Activated CD4-positive, alpha-beta T cell treated with anti-CD3 and anti-CD28 coated beads, Interleukin-2, amount 50 U/mL, for 48 hours (primary cell): Measurements from ENCODE around the gene GFPT2.

Source experiments
- DNase-seq, 2 experiments: peaks; one replicate each; pipeline ENCODE4 v3.0.0-alpha.2; 2020

The GFPT2 gene

DNA sequence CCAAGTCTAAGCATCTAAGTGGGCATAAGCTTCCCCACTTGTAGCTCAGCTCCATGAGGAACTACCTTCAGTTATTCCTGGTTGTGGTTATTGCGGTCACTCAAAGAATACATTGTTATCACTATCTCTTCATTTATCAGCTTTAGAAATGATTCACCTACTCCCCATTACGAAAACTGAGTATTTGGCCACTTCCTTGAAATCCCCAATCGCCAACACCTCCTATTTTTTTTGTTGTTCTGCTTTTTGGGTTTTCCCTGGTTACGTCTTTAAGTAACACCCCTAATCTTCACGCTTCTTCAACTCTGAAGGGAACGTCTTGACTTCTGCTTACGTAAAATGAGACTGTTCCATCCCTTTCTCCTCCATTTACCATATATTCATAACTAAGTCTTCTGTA is 81.9 kb downstream of the GFPT2 start:
- no peak for DNase-seq

DNA sequence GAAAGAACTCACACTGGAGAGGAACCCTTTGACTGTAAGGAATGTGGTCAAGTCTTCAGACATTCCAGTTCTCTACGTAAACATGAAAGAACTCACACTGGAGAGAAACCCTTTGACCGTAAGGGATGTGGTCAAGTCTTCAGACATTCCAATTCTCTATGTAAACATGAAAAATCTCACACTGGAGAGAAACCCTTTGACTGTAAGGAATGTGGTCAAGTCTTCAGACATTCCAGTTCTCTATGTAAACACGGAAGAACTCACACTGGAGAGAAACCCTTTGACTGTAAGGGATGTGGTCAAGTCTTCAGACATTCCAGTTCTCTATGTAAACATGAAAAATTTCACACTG is 93.9 kb downstream of the GFPT2 start:
- no peak for DNase-seq

DNA sequence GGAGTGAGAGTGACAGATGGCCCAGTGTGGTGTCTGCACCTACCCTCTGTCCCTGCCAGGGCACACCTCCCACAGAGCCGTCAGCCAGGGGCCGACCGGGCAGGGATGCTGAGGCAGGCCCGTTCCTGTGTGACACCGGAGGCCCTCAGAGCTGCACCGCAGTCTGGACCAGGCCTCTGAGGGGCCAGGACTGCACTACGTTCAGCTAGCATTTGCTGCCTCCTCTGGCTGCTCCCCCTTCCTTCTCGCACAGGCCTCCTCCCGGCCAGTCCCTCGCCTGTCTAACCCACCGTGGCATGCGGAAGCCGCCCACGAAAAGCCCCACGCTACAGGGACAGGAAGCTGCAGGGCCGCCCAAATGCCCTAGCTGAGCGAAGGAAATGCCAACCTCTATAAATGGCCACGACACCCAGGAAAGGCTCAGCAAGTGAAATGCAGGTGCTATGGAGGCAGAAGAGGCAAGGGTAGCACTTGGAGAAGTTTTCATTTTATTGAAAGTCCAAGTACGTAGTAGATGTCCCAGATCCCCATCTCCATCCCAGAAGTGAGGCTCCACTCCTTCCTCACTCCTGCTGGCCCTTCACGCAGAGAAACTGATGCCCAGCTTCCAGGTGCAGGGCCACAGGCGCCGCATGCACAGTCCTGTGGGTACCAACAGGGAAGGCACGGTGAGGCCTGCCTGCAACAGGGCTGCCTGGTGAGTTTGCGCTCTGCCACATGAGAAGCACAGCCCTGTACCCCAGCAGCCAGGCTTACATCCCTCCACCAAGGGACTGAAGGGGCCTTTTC is 99.9 kb downstream of the GFPT2 start:
- DNase-seq = no peak

DNA sequence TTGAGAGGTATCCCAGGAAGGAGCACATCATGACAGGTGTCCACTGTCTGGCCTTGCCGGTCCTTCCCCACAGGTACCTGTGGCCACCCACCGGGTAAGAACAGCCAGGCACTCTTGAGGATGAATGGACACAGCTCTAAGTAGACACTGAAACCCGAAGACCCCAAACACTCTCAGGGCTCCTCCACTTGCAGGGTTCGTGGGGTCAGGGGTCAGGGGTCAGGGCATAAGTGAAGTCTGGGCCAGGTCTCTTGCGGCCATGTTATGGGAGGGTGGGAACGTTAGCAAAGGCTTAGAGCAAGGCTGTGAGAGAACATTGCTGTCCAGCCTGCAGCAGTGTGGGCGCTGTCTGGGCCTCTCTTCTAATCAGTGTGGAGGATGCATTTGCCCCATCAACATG is 101.2 kb downstream of the GFPT2 start:
- no peak for DNase-seq

DNA sequence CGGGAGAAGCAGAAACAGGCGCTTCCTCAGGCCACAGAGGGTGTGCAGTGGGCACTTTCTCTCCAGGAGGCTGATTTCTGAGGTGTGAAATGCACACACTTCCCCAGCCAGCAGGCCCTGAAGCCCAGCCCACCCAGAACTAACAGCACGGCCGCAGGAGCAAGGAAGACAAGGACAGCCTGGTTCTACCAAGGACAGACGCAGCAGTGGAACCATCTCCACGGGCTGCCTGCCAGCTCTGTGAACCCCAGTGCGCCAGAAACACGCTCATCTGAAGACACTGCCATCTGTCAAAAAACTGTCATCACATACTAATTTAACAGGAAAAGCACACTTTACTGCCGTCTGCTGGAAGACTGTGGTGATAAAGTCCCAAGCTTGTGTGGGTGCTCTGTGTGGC is 102.0 kb downstream of the GFPT2 start:
- DNase-seq = no peak
